SK-N-MC (cell line): Measurements from ENCODE around the gene MSTN.

Experiments
- EZH2 ChIP-seq: fragments of 200-600 bp; sonication (generic); IDR thresholded peaks from one replicate; pipeline ENCODE4 v1.6.1; 2017; ENCODE audit warnings: antibody characterized with exemption
- FOXP2 ChIP-seq: optimal IDR thresholded peaks from 2 replicates; pipeline ENCODE3; 2011; ENCODE audit warnings: mild to moderate bottlenecking, moderate library complexity; ENCODE audit not compliant: insufficient read depth; ENCODE audit errors: extremely low read length, control extremely low read depth
- POLR2AphosphoS5 ChIP-seq: IDR thresholded peaks from 2 replicates; pipeline ENCODE4 v1.6.1; 2012; ENCODE audit warnings: mild to moderate bottlenecking, low read depth, low read length, borderline replicate concordance

GRCh38 chr2:190050001-190050400 lies 12.5 kb downstream of the MSTN start:
- TF ChIP-seq EZH2 (no peak), POLR2AphosphoS5 (no peak), FOXP2 (no peak)
